DMS 273 (cell line): Measurements from ENCODE around the gene AIG1.
A peak's percentile ranks its signal among the peaks of the same experiment; 100 is the strongest.
"Not testable (repeated sequence)": the region's sequence is repeated elsewhere in the genome, so short reads cannot be mapped to it uniquely, and the experiment has no call there.

Source experiments
- DNase-seq: peaks from one replicate; lab custom pipeline; 2025; ENCODE audit not compliant: unreplicated experiment; lab: John Stamatoyannopoulos, UW

Gene AIG1

GRCh38 chr6:143223895-143224294, 163.2 kb downstream of the AIG1 start:
- peak; percentile 37 for DNase-seq

- DNase-seq = no peak
These were observed 163.8 kb downstream of the AIG1 start for GRCh38 chr6:143224516-143224915.

GRCh38 chr6:143225929-143226328, 165.2 kb downstream of the AIG1 start:
- no peak for DNase-seq

GRCh38 chr6:143227675-143228074, 167.0 kb downstream of the AIG1 start:
- DNase-seq = no peak

- no peak for DNase-seq
These were observed 168.7 kb downstream of the AIG1 start for GRCh38 chr6:143229400-143229799.

- DNase-seq = peak; percentile 84
These were observed 172.2 kb downstream of the AIG1 start for GRCh38 chr6:143232849-143233248.

- peak; percentile 13 for DNase-seq
These were observed 173.0 kb downstream of the AIG1 start for GRCh38 chr6:143233554-143234285.

- DNase-seq = no peak
These were observed 174.0 kb downstream of the AIG1 start for GRCh38 chr6:143234734-143235133.

GRCh38 chr6:143236151-143236798, 175.6 kb downstream of the AIG1 start:
- peak; percentile 92 for DNase-seq

- no peak for DNase-seq
These were observed 177.6 kb downstream of the AIG1 start for GRCh38 chr6:143238306-143238705.

GRCh38 chr6:143241111-143241510, 180.4 kb downstream of the AIG1 start:
- no peak for DNase-seq

GRCh38 chr6:143241911-143242310, 181.2 kb downstream of the AIG1 start:
- no peak for DNase-seq

GRCh38 chr6:143243786-143244185, 183.1 kb downstream of the AIG1 start:
- DNase-seq = no peak

GRCh38 chr6:143245656-143246055, 185.0 kb downstream of the AIG1 start:
- DNase-seq = no peak

- DNase-seq = not testable (repeated sequence)
These were observed 185.6 kb downstream of the AIG1 start for GRCh38 chr6:143246166-143246775.

- no peak for DNase-seq
These were observed 186.9 kb downstream of the AIG1 start for GRCh38 chr6:143247586-143247985.

- no peak for DNase-seq
These were observed 187.7 kb downstream of the AIG1 start for GRCh38 chr6:143248359-143248758.

- no peak for DNase-seq
These were observed 190.6 kb downstream of the AIG1 start for GRCh38 chr6:143251288-143251687.

- DNase-seq = no peak
These were observed 192.3 kb downstream of the AIG1 start for GRCh38 chr6:143252961-143253360.

GRCh38 chr6:143253586-143253985, 192.9 kb downstream of the AIG1 start:
- DNase-seq = no peak

- DNase-seq = no peak
These were observed 198.3 kb downstream of the AIG1 start for GRCh38 chr6:143258945-143259344.

GRCh38 chr6:143260857-143261256, 200.2 kb downstream of the AIG1 start:
- no peak for DNase-seq
